Psoas muscle (tissue), 8 donors: Measurements from ENCODE around the gene TBC1D5. TPM values are rescaled to one million over a fixed set of nuclear protein-coding genes. Genes with fewer than 3 reads are reported as not detected.

Source experiments
- ATAC-seq, 4 donors: fragments of 200-7000 bp; cut with Tn5 transposase; one replicate each; pipeline ENCODE4 v1.9.1; 2020; ENCODE audit warnings: moderate library complexity in 3 of 4, mild to moderate bottlenecking in 2 of 4
- DNase-seq, 2 donors: peaks; one replicate each; pipeline ENCODE4 v3.0.0-alpha.2; 2020
- H3K27ac ChIP-seq: fragments of 200-600 bp; one replicate; pipeline ENCODE4 v1.8.0; 2022
- H3K27me3 ChIP-seq, 3 donors: fragments of 200-600 bp in 1 of 3; one replicate each; pipeline versions ENCODE4 v1.6.1 to v1.8.0; 2013 to 2022; ENCODE audit warnings: low read length in 2 of 3, mild to moderate bottlenecking in 2 of 3, moderate library complexity in 1 of 3; ENCODE audit not compliant: insufficient read depth in 3 of 3
- H3K36me3 ChIP-seq, 2 donors: fragments of 200-600 bp in 1 of 2; one replicate each; pipeline versions ENCODE4 v1.6.1 to v1.8.0; 2013 to 2022; ENCODE audit warnings: low read depth in 1 of 2, mild to moderate bottlenecking in 1 of 2, moderate library complexity in 1 of 2; ENCODE audit not compliant: insufficient read depth in 1 of 2
- H3K4me1 ChIP-seq: fragments of 200-600 bp; one replicate; pipeline ENCODE4 v1.8.0; 2022
- H3K4me3 ChIP-seq: fragments of 200-600 bp; one replicate; pipeline ENCODE4 v1.8.0; 2022; ENCODE audit warnings: mild to moderate bottlenecking
- H3K9me3 ChIP-seq: fragments of 200-600 bp; one replicate; pipeline ENCODE4 v1.8.0; 2022
- WGBS, 3 donors: extraction: QIAGEN DNeasy Blood & Tissue Kit; methylation state at CpG; one replicate each; pipeline versions ENCODE4 v1.1.6 to v1.1.7; 2013; 5-methylcytosine and 5-hydroxymethylcytosine counted together
- intact Hi-C, 2 donors: fragments of 100-400 bp; cut with DNase I; formaldehyde crosslinking; loops; one replicate each; pipeline versions ENCODE4 v1.11.0 to v1.14.2; 2022
- polyA plus RNA-seq, 3 donors: library from polyadenylated mRNA; stranded (reverse); fragments of 200-250 nt; gene quantifications; one replicate each; pipeline ENCODE4 v1.2.3, GENCODE V29; 2013
- total RNA-seq, 4 donors: library from RNA; stranded (reverse); fragmentation: NEBNext Ultra II Directional in 2 of 4; extraction: Animal tissue kit (Norgen Biotek cat#: 25700) in 2 of 4; gene quantifications; one replicate each; pipeline versions ENCODE4 v1.2.1 to v1.2.4, GENCODE V29; 2021 to 2023
- TF ChIP-seq, protein P1 (sequence below): fragments of 200-600 bp; IDR thresholded peaks from one replicate; pipeline ENCODE4 v1.8.0; 2022; ENCODE audit warnings: antibody characterized with exemption
- donor health status: healthy with polysubstance abuse.
- donor health status: DM: no; HTN: no; CAD: no; lungs with moderate emphysema.
- donor health status: Bipolar disorder and iron deficiency.
- donor health status: healthy.
- donor health status: DM: yes; HTN: yes; CAD: no.
- donor health status: DM: no; HTN: no; CAD: no.
- donor health status: DM: no; HTN: no; CAD: no.
- donor health status: DM: yes; HTN: yes; CAD: no.

The TBC1D5 gene
- total and polyA plus RNA-seq, 7 donors, result 4.3 to 20.4 (median 13.3) TPM

DNA sequence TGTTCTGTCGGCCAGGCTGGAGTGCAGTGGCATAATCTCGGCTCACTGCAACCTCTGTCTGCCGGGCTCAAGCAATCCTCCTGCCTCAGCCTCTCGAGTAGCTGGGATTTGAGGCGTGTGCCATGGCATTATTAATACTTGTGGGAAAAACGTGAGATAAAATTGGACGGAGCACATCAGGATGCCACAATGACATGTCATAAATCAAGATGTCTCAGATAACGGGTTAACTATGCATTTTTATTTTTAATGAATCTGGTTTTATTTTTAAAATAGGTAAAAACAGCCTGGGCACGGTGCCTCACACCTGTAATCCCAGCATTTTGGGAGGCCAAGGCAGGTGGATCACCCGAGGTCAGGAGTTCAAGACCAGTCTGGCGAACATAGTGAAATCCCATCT is 212.8 kb downstream of the TBC1D5 start:
- H3K4me1 ChIP-seq, result no peaks in the 10 kb centered on the region
- TF ChIP-seq, protein P1, sequence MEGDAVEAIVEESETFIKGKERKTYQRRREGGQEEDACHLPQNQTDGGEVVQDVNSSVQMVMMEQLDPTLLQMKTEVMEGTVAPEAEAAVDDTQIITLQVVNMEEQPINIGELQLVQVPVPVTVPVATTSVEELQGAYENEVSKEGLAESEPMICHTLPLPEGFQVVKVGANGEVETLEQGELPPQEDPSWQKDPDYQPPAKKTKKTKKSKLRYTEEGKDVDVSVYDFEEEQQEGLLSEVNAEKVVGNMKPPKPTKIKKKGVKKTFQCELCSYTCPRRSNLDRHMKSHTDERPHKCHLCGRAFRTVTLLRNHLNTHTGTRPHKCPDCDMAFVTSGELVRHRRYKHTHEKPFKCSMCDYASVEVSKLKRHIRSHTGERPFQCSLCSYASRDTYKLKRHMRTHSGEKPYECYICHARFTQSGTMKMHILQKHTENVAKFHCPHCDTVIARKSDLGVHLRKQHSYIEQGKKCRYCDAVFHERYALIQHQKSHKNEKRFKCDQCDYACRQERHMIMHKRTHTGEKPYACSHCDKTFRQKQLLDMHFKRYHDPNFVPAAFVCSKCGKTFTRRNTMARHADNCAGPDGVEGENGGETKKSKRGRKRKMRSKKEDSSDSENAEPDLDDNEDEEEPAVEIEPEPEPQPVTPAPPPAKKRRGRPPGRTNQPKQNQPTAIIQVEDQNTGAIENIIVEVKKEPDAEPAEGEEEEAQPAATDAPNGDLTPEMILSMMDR, result no peak
- DNase-seq (no peak), ATAC-seq (no peak)
- no peak overlapping the region for H3K4me3 ChIP-seq
- 86 to 93% (median 87%) methylated on average over 11 of the region's 11 CpGs for WGBS, 3 donors
- no peaks in the 10 kb centered on the region for H3K36me3 ChIP-seq
- no peaks in the 10 kb centered on the region for H3K9me3 ChIP-seq
- H3K27me3 ChIP-seq, result no peaks in the 10 kb centered on the region
- no peak overlapping the region for H3K27ac ChIP-seq
- intact Hi-C loops, result no loop called here

DNA sequence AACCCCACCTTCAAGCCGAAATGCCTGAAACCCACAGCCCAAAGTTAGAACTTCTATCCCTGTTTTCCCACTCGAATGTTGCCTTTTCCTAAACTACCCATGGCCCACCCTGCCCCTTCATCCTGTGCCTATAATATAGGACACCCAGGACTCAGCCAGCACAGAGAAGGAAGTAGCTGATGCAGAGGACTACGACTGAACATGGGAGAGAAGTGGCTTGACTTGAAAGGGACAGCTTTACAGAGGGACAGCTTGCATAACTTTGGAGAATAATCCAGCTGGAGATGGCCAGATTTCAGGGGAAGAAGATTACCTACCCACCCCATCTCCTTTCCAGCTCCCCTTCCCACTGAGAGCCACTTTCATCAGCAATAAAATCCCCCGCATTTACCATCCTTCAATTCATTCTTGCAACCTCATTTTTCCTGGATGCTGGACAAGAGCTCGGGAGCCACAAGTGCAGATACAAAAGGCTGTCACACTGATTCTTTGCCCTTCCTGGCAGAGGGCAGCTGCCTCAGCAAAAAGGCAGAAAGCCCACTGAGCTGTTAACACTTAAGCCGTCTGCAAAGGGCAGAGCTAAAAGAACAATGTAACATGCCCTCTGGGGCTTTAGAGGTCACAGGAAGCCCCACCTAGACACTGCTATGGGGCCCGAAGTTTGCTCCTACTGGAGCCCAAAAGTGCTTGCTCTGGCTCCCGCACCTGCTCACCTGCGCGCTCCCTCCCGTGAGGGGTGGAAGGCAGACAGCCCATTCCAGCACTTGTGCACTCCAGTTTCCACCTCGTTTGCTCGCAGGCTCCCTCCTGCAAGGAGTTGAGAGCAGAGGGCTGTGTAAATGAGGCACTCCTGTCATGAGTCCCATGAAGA is 224.0 kb downstream of the TBC1D5 start:
- H3K27me3 ChIP-seq, result no peaks in the 10 kb centered on the region
- intact Hi-C loops, result no loop called here
- no peak overlapping the region for H3K27ac ChIP-seq
- no peaks in the 10 kb centered on the region for H3K4me1 ChIP-seq
- ATAC-seq (no peak), DNase-seq (no peak)
- no peak overlapping the region for H3K4me3 ChIP-seq
- H3K36me3 ChIP-seq, result no peaks in the 10 kb centered on the region
- TF ChIP-seq, protein P1, result no peak
- H3K9me3 ChIP-seq, result no peaks in the 10 kb centered on the region
- WGBS, 3 donors, result 75 to 84% (median 77%) methylated on average over 13 of the region's 13 CpGs

- 87 to 92% (median 91%) methylated on average over 4 of the region's 4 CpGs for WGBS, 3 donors
- no peak overlapping the region for H3K4me3 ChIP-seq
- intact Hi-C loops, result no loop called here
- H3K27ac ChIP-seq, result no peak overlapping the region
- TF ChIP-seq, protein P1, result no peak
- no peaks in the 10 kb centered on the region for H3K4me1 ChIP-seq
- no peaks in the 10 kb centered on the region for H3K27me3 ChIP-seq
- no peaks in the 10 kb centered on the region for H3K9me3 ChIP-seq
- H3K36me3 ChIP-seq, result no peaks in the 10 kb centered on the region
- no peak for ATAC-seq
- no peak for DNase-seq
Measured at GRCh38 chr3:17515445-17516234, 226.8 kb downstream of the TBC1D5 start.

GRCh38 chr3:17514597-17514996 is 227.8 kb downstream of the TBC1D5 start:
- Histone ChIP-seq H3K4me1 (no peaks in the 10 kb centered on the region), H3K36me3 (no peaks in the 10 kb centered on the region), H3K9me3 (no peaks in the 10 kb centered on the region), H3K4me3 (no peak overlapping the region), H3K27me3 (no peaks in the 10 kb centered on the region), H3K27ac (no peak overlapping the region)
- intact Hi-C loops, result no loop called here
- ATAC-seq (no peak), DNase-seq (no peak)
- TF ChIP-seq, protein P1, result no peak
